HL-60 (cell line): ENCODE measurements around the gene CHAD.

Experiments
- DNase-seq, 2 experiments: peaks; one replicate each; pipeline ENCODE4 v3.0.0-alpha.2; 2010 to 2020; ENCODE audit warnings: low read depth in 1 of 2, low spot score in 1 of 2
- H3K27ac ChIP-seq: fragments of 250-450 bp; sonication (Bioruptor Pico); replicated peaks from 2 replicates; pipeline ENCODE4 v1.5.1; 2020; ENCODE audit warnings: mild to moderate bottlenecking, moderate library complexity
- H3K27me3 ChIP-seq: fragments of 250-450 bp; sonication (Bioruptor Pico); 2 replicates; pipeline ENCODE4 v1.5.1; 2021; ENCODE audit warnings: mild to moderate bottlenecking, moderate library complexity; ENCODE audit not compliant: insufficient read depth, poor library complexity, severe bottlenecking
- H3K4me3 ChIP-seq: replicated peaks from 2 replicates; pipeline ENCODE4 v1.5.1; 2011; ENCODE audit warnings: mild to moderate bottlenecking, control low read depth, low read length; ENCODE audit not compliant: insufficient read depth
- CTCF ChIP-seq: IDR thresholded peaks from one replicate; pipeline ENCODE4 v1.5.1; 2011; ENCODE audit warnings: low read length, control low read depth, inconsistent platforms; ENCODE audit not compliant: insufficient read depth
- GABPA ChIP-seq: IDR thresholded peaks from 2 replicates; pipeline ENCODE4 v1.6.1; 2012; ENCODE audit warnings: low read depth
- POLR2AphosphoS5 ChIP-seq: IDR thresholded peaks from 2 replicates; pipeline ENCODE4 v1.6.1; 2012; ENCODE audit warnings: low read depth
- REST ChIP-seq: IDR thresholded peaks from 2 replicates; pipeline ENCODE4 v1.6.1; 2012; ENCODE audit warnings: low read depth; ENCODE audit not compliant: insufficient replicate concordance
- SPI1 ChIP-seq: IDR thresholded peaks from 2 replicates; pipeline ENCODE4 v1.6.1; 2012; ENCODE audit warnings: low read depth, mild to moderate bottlenecking, borderline replicate concordance

The CHAD gene

GRCh38 chr17:50488880-50489279, 20.2 kb upstream of the CHAD start:
- Histone ChIP-seq H3K27me3 (no peaks in the 10 kb centered on the region), H3K27ac (no peak overlapping the region), H3K4me3 (no peak overlapping the region)
- no peak for TF ChIP-seq GABPA
- TF ChIP-seq CTCF = no peak
- TF ChIP-seq SPI1 = no peak
- no peak for TF ChIP-seq POLR2AphosphoS5
- TF ChIP-seq REST = no peak
- DNase-seq = no peak

GRCh38 chr17:50487213-50488096, 18.8 kb upstream of the CHAD start:
- H3K4me3 ChIP-seq = no peak overlapping the region
- no peak for TF ChIP-seq GABPA
- TF ChIP-seq POLR2AphosphoS5 = no peak
- no peak for TF ChIP-seq SPI1
- no peak for TF ChIP-seq REST
- no peak for TF ChIP-seq CTCF
- H3K27me3 ChIP-seq = no peaks in the 10 kb centered on the region
- no peak for DNase-seq
- H3K27ac ChIP-seq = no peak overlapping the region

GRCh38 chr17:50484386-50485155, 15.9 kb upstream of the CHAD start:
- no peak overlapping the region for H3K4me3 ChIP-seq
- DNase-seq = no peak
- TF ChIP-seq POLR2AphosphoS5 = no peak
- no peak for TF ChIP-seq SPI1
- no peak for TF ChIP-seq CTCF
- no peak for TF ChIP-seq REST
- TF ChIP-seq GABPA = no peak

More at GRCh38 chr17:50484386-50485155, 15.9 kb upstream of the CHAD start:
- no peak overlapping the region for H3K27ac ChIP-seq
- no peaks in the 10 kb centered on the region for H3K27me3 ChIP-seq
